ENCODE measurements around the gene ZG16B.

ZG16B gene

DNA sequence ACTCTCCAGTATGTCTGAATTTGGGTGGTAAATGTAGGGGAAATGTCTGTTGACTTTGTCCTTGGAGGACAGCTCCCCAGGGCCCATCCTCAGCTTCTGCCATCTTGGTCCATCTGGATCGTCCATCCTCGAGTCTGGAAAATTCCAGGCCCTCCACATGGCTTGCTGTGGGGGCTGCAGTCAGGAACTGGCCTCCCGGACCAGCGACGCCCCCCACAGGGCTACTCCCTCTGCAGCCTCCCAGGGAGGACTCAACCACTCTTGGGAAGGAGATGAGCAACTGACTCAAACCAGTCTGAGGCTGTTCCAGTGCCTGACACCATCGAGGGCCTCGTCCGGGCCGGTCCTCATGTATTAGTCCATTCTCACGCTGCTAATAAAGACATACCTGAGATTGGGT lies 5.5 kb upstream of the ZG16B start:
- DNase-seq (ENCODE audit: extremely low read depth, low read depth), result no peak
- TF ChIP-seq, protein P1, sequence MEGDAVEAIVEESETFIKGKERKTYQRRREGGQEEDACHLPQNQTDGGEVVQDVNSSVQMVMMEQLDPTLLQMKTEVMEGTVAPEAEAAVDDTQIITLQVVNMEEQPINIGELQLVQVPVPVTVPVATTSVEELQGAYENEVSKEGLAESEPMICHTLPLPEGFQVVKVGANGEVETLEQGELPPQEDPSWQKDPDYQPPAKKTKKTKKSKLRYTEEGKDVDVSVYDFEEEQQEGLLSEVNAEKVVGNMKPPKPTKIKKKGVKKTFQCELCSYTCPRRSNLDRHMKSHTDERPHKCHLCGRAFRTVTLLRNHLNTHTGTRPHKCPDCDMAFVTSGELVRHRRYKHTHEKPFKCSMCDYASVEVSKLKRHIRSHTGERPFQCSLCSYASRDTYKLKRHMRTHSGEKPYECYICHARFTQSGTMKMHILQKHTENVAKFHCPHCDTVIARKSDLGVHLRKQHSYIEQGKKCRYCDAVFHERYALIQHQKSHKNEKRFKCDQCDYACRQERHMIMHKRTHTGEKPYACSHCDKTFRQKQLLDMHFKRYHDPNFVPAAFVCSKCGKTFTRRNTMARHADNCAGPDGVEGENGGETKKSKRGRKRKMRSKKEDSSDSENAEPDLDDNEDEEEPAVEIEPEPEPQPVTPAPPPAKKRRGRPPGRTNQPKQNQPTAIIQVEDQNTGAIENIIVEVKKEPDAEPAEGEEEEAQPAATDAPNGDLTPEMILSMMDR (IDR thresholded peaks at IDR 0.05; ENCODE audit: low read depth, low read length, missing control alignments), result no peak

DNA sequence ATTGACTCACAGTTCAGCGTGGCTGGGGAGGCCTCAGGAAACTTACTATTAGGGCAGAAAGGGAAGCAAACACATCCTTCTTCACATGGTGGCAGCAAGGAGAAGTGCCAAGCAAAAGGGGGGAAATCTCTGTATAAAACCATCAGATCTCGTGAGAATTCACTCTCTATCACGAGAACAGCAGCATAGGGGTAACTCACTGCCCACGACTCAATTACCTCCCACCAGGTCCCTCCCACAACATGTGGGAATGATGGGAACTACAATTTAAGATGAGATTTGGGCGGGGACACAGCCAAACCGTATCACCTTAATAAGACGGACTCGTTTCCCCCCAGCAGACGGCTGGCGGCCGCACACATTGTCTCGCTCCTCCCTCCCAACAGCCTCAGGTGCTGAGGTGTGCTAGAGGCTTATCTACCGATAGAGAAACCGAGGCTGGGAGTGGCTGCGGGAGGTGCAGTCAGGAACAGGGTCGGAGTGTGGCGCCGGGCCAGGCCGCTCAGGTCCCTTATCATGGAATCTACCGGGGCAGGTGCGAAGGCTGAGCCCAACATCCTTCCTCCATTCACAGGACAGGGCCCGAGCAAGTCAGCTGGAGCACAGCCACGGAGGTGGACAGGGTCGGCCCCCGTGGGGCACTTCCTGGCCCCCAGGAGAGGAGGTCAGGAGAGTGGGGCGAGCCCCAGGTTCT lies 4.9 kb upstream of the ZG16B start:
- H3K4me3 ChIP-seq (replicated peaks; ENCODE audit: low read depth, low read length), result no peak overlapping the region
- DNase-seq (ENCODE audit: extremely low read depth, low read depth), result no peak
- TF ChIP-seq, protein P1 (IDR thresholded peaks at IDR 0.05; ENCODE audit: low read depth, low read length, missing control alignments), result no peak

More for the DNA sequence above, 5.5 kb upstream of the ZG16B start:
- no peak overlapping the region for H3K4me3 ChIP-seq (replicated peaks; ENCODE audit: low read depth, low read length)

DNA sequence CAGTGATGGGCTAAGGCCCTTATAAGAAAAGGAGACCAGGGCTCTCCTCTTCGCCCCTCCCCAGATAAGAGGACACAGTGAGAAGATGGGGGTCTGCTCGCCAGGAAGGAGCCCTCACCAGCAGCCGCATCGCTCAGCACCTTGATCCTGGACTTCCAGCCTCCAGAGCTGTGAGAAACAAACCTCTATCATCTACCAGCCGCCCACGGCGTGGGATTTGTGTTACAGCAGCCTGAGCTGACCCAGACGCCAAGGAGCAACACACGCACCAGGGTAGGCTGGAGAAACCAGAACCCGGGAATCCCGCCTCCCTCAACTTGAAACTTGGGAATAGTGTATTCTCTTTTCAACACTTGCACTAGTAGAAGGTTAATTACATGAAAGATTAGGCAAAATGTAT lies 4.2 kb upstream of the ZG16B start:
- no peak overlapping the region for H3K4me3 ChIP-seq (replicated peaks; ENCODE audit: low read depth, low read length)
- no peak for DNase-seq (ENCODE audit: extremely low read depth, low read depth)
- TF ChIP-seq, protein P1 (IDR thresholded peaks at IDR 0.05; ENCODE audit: low read depth, low read length, missing control alignments), result no peak

DNA sequence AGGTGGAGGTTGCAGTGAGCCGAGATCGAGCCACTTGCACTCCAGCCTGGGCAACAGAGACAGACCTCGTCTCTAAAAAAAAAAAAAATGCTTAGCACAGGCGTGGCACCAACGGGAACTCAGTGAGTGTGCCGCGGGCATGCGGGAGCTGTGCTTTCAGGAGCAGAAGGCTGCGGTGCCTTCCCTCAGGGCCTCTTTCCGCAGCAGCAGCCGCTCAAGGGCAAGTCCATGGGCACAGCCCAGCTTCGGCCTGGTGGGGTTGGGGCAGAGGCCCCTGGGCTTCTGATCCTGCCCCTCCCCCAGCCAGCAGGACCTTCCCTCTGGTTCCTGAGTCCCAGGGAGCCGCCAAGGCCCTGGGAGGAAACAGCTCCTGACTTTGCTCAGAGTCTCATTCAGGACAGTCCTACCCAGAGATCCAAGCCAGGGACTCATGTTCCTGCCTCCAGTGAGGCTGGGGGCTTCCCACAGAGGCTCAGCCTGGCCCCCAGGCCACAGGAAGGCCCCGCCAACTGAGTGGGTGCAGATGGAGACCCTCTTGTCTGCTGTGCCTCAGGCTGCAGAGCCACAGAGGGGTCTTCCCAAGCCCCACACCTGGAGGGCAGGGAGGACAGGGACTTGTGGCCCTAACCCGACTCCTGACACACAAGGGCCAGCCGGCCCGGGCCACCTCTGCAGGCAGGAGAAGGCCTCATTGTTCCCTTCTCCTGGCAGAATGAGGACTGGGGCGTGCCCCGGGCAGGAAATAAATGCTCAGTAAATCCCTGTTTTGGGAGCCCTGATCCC lies 3.3 kb upstream of the ZG16B start:
- DNase-seq (ENCODE audit: extremely low read depth, low read depth), result no peak

DNA sequence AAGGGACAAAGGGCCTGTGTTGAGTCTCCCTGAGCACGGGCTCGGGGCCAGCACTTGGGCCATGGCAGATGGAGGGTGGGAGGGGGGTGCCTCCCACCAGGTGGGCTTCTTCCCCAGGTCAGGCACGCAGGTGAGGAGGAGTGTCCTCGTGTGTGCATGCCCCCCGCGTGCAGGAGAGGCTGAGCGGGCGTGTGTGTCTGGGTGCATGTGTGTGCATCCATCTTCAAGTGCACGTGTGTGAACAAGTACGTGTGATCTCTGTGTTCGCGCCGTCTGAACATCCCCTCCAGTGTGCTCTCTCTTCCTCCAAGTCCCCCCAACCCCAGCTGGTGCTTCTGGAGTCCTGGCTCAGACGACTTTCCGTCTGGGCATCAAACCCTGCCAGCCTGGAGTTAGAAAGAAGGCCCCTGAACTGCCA lies 2.7 kb upstream of the ZG16B start:
- no peak for DNase-seq (ENCODE audit: extremely low read depth, low read depth)
- H3K4me3 ChIP-seq (replicated peaks; ENCODE audit: low read depth, low read length), result no peak overlapping the region
- TF ChIP-seq, protein P1 (IDR thresholded peaks at IDR 0.05; ENCODE audit: low read depth, low read length, missing control alignments), result no peak

More for the DNA sequence above, 3.3 kb upstream of the ZG16B start:
- TF ChIP-seq, protein P1 (IDR thresholded peaks at IDR 0.05; ENCODE audit: low read depth, low read length, missing control alignments), result no peak
- no peak overlapping the region for H3K4me3 ChIP-seq (replicated peaks; ENCODE audit: low read depth, low read length)

DNA sequence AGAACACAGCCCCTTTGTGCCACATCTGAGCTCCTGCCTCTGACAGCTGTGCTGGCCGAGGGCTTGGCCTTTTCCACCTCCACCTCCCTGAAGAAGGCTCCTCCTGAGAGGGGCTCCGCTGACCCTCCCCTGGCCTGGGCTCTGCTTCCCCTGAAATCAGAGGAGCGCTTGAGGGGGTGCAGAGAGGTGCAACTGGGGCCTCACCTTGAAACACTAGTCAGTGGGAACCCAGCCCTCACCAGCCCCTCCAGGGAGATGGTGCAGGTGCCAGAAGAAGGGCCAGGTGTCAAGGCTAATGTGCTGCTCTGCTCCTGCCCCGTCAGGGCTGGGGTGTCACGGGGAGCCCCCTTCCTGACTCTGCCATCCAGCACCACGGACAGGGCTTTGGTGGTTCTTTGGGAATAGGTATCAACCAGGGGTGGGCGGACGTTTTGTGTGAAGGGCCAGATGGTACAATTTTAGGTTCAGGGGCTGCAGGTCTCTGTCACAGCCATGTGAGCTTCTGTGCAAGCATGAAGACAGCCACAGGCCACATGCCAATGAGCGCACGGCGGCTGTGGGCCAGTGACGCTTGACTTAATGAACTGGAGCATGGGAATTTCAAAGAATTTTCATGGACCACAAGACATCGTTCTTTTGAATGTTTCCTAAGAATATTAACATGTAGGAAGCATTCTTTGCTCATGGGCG lies 2.1 kb upstream of the ZG16B start:
- DNase-seq (ENCODE audit: extremely low read depth, low read depth), result no peak
- TF ChIP-seq, protein P1 (IDR thresholded peaks at IDR 0.05; ENCODE audit: low read depth, low read length, missing control alignments), result no peak
- no peak overlapping the region for H3K4me3 ChIP-seq (replicated peaks; ENCODE audit: low read depth, low read length)

Measured in HFF-Myc (cell line).